ENCODE measurements around the gene CEACAM7. TPM values are rescaled to one million over a fixed set of nuclear protein-coding genes. Genes with fewer than 3 reads are reported as not detected.
A peak's percentile ranks its signal among the peaks of the same experiment; 100 is the strongest.

CEACAM7 gene
- total RNA-seq, 1 donor from 2014 or later, result not detected

- Histone ChIP-seq H3K27me3 (ENCODE audit: control insufficient read depth, insufficient read depth, low read length) (peaks cover 3% of the 10 kb centered on the region), H3K4me3 (ENCODE audit: low read depth, low read length) (no peak overlapping the region), H3K36me3 (ENCODE audit: control insufficient read depth, insufficient read depth, low read length) (no peaks in the 10 kb centered on the region)
- no peak for DNase-seq (ENCODE audit: low read depth)
- no peak for TF ChIP-seq CTCF (IDR thresholded peaks at IDR 0.05; ENCODE audit: insufficient read depth, low read length, poor library complexity, severe bottlenecking)
Observed at GRCh38 chr19:41702171-41702651, 14.1 kb upstream of the CEACAM7 start.

GRCh38 chr19:41701401-41702075 is 13.5 kb upstream of the CEACAM7 start:
- TF ChIP-seq CTCF (IDR thresholded peaks at IDR 0.05; ENCODE audit: insufficient read depth, low read length, poor library complexity, severe bottlenecking), result peak; percentile 1
- no peak for DNase-seq (ENCODE audit: low read depth)
- no peaks in the 10 kb centered on the region for H3K36me3 ChIP-seq (ENCODE audit: control insufficient read depth, insufficient read depth, low read length)
- peaks cover 3% of the 10 kb centered on the region for H3K27me3 ChIP-seq (ENCODE audit: control insufficient read depth, insufficient read depth, low read length)
- no peak overlapping the region for H3K4me3 ChIP-seq (ENCODE audit: low read depth, low read length)

GRCh38 chr19:41700381-41701195 is 12.5 kb upstream of the CEACAM7 start:
- H3K4me3 ChIP-seq (ENCODE audit: low read depth, low read length), result no peak overlapping the region
- H3K27me3 ChIP-seq (ENCODE audit: control insufficient read depth, insufficient read depth, low read length), result peaks cover under 1% of the 10 kb centered on the region
- no peaks in the 10 kb centered on the region for H3K36me3 ChIP-seq (ENCODE audit: control insufficient read depth, insufficient read depth, low read length)
- no peak for TF ChIP-seq CTCF (IDR thresholded peaks at IDR 0.05; ENCODE audit: insufficient read depth, low read length, poor library complexity, severe bottlenecking)
- DNase-seq (ENCODE audit: low read depth), result no peak

GRCh38 chr19:41699968-41700323 is 11.9 kb upstream of the CEACAM7 start:
- DNase-seq (ENCODE audit: low read depth), result no peak
- Histone ChIP-seq H3K36me3 (ENCODE audit: control insufficient read depth, insufficient read depth, low read length) (no peaks in the 10 kb centered on the region), H3K27me3 (ENCODE audit: control insufficient read depth, insufficient read depth, low read length) (no peaks in the 10 kb centered on the region), H3K4me3 (ENCODE audit: low read depth, low read length) (no peak overlapping the region)
- no peak for TF ChIP-seq CTCF (IDR thresholded peaks at IDR 0.05; ENCODE audit: insufficient read depth, low read length, poor library complexity, severe bottlenecking)

- no peak for TF ChIP-seq CTCF (IDR thresholded peaks at IDR 0.05; ENCODE audit: insufficient read depth, low read length, poor library complexity, severe bottlenecking)
- Histone ChIP-seq H3K4me3 (ENCODE audit: low read depth, low read length) (no peak overlapping the region), H3K27me3 (ENCODE audit: control insufficient read depth, insufficient read depth, low read length) (no peaks in the 10 kb centered on the region), H3K36me3 (ENCODE audit: control insufficient read depth, insufficient read depth, low read length) (no peaks in the 10 kb centered on the region)
- DNase-seq (ENCODE audit: low read depth), result no peak
Observed at GRCh38 chr19:41699231-41699967, 11.3 kb upstream of the CEACAM7 start.
